Measurements from ENCODE around the gene MKRN1. TPM values are rescaled to one million over a fixed set of nuclear protein-coding genes. Genes with fewer than 3 reads are reported as not detected.

Gene MKRN1, protein sequence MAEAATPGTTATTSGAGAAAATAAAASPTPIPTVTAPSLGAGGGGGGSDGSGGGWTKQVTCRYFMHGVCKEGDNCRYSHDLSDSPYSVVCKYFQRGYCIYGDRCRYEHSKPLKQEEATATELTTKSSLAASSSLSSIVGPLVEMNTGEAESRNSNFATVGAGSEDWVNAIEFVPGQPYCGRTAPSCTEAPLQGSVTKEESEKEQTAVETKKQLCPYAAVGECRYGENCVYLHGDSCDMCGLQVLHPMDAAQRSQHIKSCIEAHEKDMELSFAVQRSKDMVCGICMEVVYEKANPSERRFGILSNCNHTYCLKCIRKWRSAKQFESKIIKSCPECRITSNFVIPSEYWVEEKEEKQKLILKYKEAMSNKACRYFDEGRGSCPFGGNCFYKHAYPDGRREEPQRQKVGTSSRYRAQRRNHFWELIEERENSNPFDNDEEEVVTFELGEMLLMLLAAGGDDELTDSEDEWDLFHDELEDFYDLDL
- 40.6 and 45.7 TPM in 2 replicates for total RNA-seq

DNA sequence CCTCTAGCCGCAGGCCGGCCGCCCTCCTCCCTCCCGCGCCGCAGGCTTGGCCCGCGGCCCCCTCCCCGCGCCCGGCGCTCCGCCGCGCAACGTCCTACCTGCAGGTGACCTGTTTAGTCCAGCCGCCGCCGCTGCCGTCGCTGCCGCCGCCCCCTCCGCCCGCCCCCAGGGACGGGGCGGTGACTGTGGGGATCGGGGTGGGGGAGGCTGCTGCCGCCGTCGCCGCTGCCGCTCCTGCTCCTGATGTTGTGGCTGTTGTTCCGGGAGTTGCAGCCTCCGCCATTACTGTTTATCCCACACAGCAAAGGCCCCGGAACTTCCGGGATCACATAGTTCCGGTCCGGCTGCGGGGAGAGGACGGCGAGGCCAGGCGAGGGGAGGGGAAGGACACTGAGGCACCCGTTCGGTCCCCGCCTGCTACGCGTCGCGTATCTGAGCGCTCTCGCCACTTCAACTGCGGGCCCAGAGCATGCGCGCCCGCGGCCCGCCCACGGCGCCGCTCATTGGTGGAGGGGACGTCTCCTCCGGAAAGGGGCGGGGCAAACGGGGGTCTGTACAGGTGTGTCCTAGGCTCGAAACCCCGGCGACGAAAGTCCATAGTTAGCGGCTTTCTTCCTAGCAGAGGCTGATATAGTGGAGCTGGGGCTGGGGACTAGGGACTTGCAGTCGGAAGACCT lies at the start of gene MKRN1:
Gene MKRN1, minus strand, starts transcription at position 444 of the 677 bp plus-strand sequence. Its CDS starts 161 bp downstream, at position 283.

DNA sequence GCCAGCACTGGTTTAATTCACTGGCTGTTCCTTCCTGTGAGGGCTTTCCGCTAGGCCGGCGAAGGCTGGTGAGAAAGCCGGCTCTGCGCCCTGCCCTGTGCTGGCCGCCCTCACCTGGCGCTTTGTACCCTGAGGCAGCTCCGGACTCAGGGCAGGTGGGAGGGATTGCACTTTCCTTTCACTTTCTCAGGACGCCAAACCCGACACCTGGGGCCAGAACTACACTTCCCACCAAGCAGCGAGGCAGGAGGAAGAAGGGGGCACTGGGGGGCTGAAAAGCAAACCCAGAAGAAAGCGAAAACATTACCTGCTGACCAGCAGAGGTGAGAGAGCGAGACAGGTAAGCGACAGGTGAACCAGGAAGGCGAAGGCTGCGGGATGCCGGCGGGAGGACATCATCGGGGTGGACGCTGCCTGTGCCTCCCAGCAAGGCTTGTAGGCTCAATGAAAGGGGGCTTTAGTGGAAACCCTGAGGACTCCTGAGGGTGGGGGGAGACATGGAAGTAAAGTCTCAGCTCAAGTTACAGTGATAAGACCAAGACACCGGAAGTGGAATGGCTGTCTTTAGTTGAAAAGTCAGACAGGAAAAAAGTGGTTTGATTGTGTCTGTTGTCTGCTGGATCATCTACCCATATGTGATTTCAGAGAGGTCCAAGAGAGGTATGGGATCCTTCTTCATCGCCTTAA lies 75.3 kb downstream of the MKRN1 start, which contains the start of gene RAB19:
Gene RAB19, plus strand, starts transcription at position 181 of the 687 bp plus-strand sequence. CDS start 3,589 bp downstream, outside the sequence.

Other genes with a start within 250 kb of the MKRN1 start
- gene SLC37A3, start 81.0 kb downstream of the MKRN1 start, total RNA-seq = 23.6 and 25.0 TPM in 2 replicates
- gene RAB19, start 75.4 kb downstream of the MKRN1 start, total RNA-seq = 0.28 TPM in 1 of 2 replicates, not detected in the other
- gene DENND2A, start 161.3 kb upstream of the MKRN1 start, total RNA-seq = 0.42 TPM in 1 of 2 replicates, not detected in the other
- gene ADCK2, start 193.4 kb upstream of the MKRN1 start, total RNA-seq = 24.4 and 26.4 TPM in 2 replicates
- gene NDUFB2, start 217.2 kb upstream of the MKRN1 start, total RNA-seq = 427 and 601 TPM in 2 replicates